Adipocyte (in vitro differentiated cells): ENCODE data around the gene SLC13A4.
A peak's percentile ranks its signal among the peaks of the same experiment; 100 is the strongest.
"Not testable (repeated sequence)": the region's sequence is repeated elsewhere in the genome, so short reads cannot be mapped to it uniquely, and the experiment has no call there.

ENCODE experiments used
- DNase-seq: peaks from one replicate; pipeline ENCODE4 v3.0.0-alpha.2; 2015; ENCODE audit warnings: low read depth
- H3K27me3 ChIP-seq: replicated peaks from 2 replicates; pipeline ENCODE4 v1.7.0; 2013; ENCODE audit warnings: mild to moderate bottlenecking, low read length, moderate library complexity; ENCODE audit not compliant: control insufficient read depth, insufficient read depth
- H3K36me3 ChIP-seq: 2 replicates; pipeline ENCODE4 v1.7.0; 2013; ENCODE audit warnings: low read length, mild to moderate bottlenecking, moderate library complexity; ENCODE audit not compliant: control insufficient read depth, insufficient read depth, severe bottlenecking
- H3K4me1 ChIP-seq: 2 replicates; pipeline ENCODE4 v1.7.0; 2013; ENCODE audit warnings: mild to moderate bottlenecking, low read length, moderate library complexity; ENCODE audit not compliant: control insufficient read depth, insufficient read depth
- H3K4me3 ChIP-seq: 2 replicates; pipeline ENCODE4 v1.7.0; 2013; ENCODE audit warnings: mild to moderate bottlenecking, low read length, moderate library complexity
- H3K9ac ChIP-seq: 2 replicates; pipeline ENCODE4 v1.7.0; 2013; ENCODE audit warnings: mild to moderate bottlenecking, low read length, moderate library complexity
- H3K9me3 ChIP-seq: 2 replicates; pipeline ENCODE4 v1.7.0; 2013; ENCODE audit warnings: mild to moderate bottlenecking, low read length, moderate library complexity; ENCODE audit not compliant: control insufficient read depth

Gene SLC13A4

DNA sequence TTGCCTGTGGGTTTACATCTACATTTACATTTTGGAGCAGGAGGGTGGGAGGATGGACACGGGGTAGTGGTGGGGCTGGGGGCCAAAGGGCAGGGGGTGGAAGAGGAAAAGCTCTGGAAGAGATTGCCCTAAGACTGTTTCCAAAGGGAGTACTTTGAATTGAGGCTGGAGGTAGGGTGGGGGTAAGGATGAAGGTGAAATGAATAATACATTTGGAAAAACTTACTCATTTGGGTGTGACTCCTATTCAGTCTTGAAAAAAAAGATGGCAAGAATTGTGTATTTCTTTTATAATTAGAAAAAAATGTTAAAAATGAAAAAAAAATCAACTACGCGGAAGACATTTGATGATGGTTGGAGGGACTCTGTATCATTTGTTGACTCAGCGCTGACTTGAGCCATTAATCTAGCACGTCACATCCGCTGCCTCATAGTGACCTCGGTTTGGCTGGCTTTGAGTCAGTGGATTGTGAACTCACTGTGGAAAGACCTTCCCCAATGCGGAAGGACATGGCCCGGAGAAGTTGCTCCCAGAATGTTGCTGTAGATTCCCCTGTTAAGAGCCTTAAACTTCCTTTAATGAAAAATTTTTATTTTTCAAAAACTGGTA lies 17.8 kb upstream of the SLC13A4 start:
- Histone ChIP-seq H3K4me1 (peaks cover 64% of the 10 kb centered on the region), H3K36me3 (no peaks in the 10 kb centered on the region), H3K4me3 (peak overlapping the region; percentile 69), H3K9ac (peak overlapping the region; percentile 77), H3K9me3 (no peaks in the 10 kb centered on the region), H3K27me3 (no peaks in the 10 kb centered on the region)
- peak; percentile 95 for DNase-seq

DNA sequence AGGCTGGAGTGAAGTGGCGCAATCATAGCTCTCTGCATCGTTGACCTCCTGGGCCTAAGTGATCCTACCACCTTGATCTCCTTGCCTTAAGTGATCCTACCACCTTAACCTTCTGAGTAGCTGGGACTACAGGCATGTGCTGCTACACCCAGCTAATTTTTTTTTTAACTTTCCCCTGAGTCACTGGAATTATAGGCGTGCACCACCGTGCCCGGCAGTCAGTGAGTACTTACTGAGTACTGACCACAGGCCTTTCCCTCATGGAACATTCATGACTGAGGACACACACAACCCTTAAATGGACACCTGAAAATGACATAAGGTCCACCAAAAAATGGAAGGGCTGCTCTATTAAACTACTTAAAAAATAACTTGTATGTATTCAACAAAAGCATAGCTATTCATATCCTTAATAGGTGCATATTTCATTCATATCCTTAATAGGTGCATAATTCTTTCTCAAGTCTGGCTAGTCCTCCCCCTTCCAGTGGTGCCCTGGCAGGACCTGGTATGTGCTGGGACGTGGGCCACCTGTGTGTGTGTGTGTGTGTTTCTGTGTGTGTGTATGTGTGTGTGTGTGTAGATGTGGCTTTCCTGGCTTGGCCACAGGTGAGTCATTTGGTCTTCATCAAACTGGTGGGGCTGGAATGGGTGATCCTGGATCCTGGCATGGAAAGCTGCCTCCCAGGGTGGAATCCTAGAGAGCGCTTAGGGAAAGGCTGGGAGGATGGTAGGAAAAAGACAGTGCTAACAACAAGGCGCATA lies 17.1 kb upstream of the SLC13A4 start:
- DNase-seq = peak; percentile 76
- Histone ChIP-seq H3K4me3 (peak overlapping the region; percentile 69), H3K36me3 (no peaks in the 10 kb centered on the region), H3K4me1 (peaks cover 64% of the 10 kb centered on the region), H3K9ac (peak overlapping the region; percentile 68), H3K9me3 (no peaks in the 10 kb centered on the region), H3K27me3 (no peaks in the 10 kb centered on the region)

DNA sequence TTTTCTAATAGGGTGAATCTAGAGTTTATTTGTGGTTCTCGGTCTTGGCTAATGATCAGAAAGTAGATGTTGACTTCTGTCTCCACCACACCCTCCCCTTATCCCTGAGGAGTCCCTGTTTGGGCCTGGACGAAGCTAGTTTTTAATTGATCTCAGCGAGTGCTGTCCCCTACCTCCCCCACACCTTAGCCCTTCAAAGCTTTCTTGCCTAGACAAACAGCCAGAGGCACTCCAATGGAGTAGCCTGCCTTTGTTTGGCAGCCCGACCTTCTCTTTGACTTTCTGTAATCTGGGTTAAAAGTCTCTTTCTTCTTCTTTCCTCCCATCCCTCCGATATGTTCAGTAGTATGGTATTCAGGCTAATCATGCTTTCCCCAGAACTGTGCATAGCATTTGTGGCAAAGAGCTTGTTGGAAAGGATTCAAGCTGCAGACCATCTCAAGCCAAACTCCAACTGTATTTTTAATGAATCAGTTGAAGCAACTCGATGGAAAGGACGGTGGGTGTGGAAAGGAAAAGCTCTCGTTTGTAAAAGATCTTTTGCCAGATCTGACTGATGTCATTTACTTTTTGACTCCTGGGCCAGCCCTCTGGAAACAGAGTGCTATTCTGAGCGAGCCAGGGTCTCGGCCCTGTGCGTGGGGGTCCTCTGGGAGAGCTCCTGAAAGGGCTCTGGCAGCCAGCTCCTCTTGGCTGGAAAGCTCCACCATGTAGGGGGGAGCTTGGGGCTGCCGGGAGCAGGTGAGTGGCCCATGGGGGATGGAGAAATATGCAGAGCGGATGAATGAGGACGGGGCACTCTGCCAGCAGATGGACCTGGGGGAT lies 16.1 kb upstream of the SLC13A4 start:
- Histone ChIP-seq H3K4me3 (peak overlapping the region; percentile 68), H3K27me3 (no peaks in the 10 kb centered on the region), H3K36me3 (no peaks in the 10 kb centered on the region), H3K9ac (peak overlapping the region; percentile 68), H3K9me3 (no peaks in the 10 kb centered on the region), H3K4me1 (peaks cover 61% of the 10 kb centered on the region)
- DNase-seq = peak; percentile 67

DNA sequence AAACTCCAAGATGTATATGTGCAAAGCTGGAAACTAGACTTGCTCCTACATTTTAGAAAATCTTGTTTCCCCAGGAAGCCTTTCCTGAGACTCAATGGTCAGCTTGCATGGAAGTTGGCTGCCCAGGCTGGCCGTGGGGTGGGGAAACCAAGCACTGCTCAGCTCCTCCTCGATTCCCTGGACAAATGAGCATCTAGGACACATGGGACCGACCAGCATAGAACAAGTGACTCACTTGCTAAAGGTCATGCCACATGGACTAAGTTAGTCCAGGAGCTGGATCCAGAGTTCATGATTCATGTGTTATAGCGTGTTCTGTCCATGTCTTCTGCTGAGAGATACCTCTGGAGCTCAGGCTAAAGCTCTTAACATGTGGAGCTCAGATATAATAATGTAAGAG lies 14.4 kb upstream of the SLC13A4 start:
- peaks cover 48% of the 10 kb centered on the region for H3K4me1 ChIP-seq
- H3K9ac ChIP-seq = no peak overlapping the region
- no peak overlapping the region for H3K4me3 ChIP-seq
- H3K36me3 ChIP-seq = no peaks in the 10 kb centered on the region
- no peak for DNase-seq
- no peaks in the 10 kb centered on the region for H3K27me3 ChIP-seq
- no peaks in the 10 kb centered on the region for H3K9me3 ChIP-seq

DNA sequence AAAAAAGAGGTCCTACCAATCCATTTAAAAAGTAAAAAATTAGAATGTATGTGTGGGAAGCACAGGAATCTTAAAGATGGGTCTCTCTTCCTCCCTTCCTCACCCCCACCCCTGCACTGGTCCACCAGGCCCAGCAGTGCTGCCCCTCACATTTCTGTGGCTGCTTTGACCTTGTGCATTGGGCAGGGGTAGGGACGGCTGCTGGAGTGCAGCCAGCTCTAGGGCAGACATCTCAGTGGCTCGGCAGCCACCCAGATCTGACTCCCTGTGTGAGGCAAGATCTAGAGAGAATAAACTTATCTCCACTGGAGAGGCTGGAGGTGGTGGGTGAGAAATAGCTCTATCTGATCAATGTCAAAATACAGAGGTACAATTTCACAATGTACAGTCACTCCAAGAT lies 13.9 kb upstream of the SLC13A4 start:
- Histone ChIP-seq H3K4me1 (peaks cover 45% of the 10 kb centered on the region), H3K4me3 (no peak overlapping the region), H3K9me3 (no peaks in the 10 kb centered on the region), H3K9ac (no peak overlapping the region), H3K27me3 (no peaks in the 10 kb centered on the region), H3K36me3 (no peaks in the 10 kb centered on the region)
- no peak for DNase-seq

DNA sequence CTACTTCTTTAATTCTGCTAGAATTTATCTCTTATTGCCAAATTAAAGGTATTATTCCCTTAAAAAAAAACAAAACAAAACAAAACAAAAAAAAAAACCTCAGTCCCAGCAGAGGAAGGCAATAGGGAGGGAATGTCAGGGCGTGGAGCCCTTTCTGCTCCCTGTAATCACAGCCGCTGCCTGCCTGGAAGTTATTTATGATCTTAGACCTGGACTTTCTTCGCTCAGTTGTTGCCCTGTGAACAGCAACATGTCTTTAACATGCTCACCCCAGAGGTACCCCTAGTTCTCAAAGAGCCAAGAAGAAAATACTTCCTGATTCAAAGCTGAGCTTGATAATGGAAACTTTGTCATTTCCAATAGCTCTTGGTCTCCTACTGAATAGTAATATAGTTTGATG lies 12.9 kb upstream of the SLC13A4 start:
- Histone ChIP-seq H3K4me3 (no peak overlapping the region), H3K9ac (no peak overlapping the region), H3K4me1 (peaks cover 40% of the 10 kb centered on the region), H3K36me3 (peaks cover 7% of the 10 kb centered on the region), H3K9me3 (no peaks in the 10 kb centered on the region), H3K27me3 (no peaks in the 10 kb centered on the region)
- DNase-seq = no peak

DNA sequence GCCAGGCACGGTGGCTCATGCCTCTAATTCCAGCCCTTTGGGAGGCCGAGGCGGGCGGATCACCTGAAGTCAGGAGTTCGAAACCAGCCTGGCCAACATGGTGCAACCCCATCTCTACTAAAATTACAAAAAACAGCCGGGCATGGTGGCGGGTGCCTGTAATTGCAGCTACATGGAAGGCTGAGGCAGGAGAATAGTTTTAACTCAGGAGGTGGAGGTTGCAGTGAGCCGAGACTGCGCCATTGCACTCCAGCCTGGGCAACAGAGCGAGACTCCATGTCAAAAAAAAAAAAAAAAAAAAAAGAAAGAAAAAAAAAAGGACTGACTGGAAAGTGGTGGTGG lies 9.3 kb upstream of the SLC13A4 start:
- H3K4me1 ChIP-seq, H3K9me3 ChIP-seq, H3K27me3 ChIP-seq, H3K9ac ChIP-seq, H3K4me3 ChIP-seq, DNase-seq: not testable (repeated sequence)
- peaks cover 24% of the 10 kb centered on the region for H3K36me3 ChIP-seq

DNA sequence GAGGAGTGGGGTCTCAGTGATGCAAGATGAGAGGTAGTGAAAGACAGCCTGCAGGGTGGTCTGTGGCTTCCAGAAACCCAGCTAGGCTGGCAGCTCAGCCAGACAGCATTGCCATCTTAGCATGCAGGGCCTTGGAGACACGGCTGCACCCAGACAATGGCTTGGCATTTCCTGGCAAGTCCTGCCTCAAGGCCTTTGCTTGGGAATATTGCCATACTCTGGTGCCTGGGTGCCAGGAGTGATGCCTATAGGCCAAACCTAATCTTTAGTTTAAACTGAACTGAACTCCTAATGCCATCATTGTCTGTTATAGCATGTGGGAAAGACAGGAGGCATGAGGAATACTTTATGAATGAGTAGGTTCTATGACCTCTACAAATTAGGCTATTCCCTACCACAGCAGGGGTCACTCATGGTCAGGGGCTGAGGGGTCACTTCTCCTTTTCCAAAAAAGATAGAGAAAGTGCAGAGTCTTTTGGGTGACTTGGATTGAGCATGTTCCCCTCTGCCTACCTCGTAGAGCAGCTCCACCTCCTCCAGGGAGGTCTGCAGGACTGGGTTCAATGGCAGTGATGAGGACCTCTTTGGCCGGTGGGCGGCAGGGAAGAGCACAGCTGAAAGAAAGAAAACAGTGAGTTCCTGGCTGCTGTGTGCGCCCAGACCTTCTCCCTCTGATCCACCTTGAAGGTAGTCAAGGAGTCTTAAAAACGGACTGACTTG lies 8.8 kb upstream of the SLC13A4 start:
- Histone ChIP-seq H3K4me1 (peaks cover 3% of the 10 kb centered on the region), H3K9ac (no peak overlapping the region), H3K36me3 (peaks cover 24% of the 10 kb centered on the region), H3K27me3 (no peaks in the 10 kb centered on the region), H3K4me3 (no peak overlapping the region), H3K9me3 (no peaks in the 10 kb centered on the region)
- no peak for DNase-seq

DNA sequence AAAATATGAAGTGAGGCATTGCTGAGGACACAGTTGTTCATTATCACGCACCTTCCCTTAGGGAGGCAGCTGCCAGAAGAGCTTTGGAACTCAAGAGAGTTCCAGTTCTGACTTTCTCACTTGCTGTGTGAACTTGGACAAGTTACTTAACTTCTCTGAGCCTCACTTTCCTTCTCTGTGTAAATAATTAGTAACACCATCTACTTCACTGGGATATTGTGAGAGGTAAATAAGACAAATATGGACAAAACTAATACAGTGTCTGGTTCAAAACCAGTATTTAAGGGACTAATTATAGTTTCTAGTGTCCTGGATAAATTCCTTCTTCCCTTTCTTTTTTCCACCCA lies 6.3 kb upstream of the SLC13A4 start:
- Histone ChIP-seq H3K9me3 (no peaks in the 10 kb centered on the region), H3K27me3 (no peaks in the 10 kb centered on the region), H3K4me3 (no peak overlapping the region), H3K36me3 (peaks cover 24% of the 10 kb centered on the region), H3K4me1 (no peaks in the 10 kb centered on the region), H3K9ac (no peak overlapping the region)
- no peak for DNase-seq

DNA sequence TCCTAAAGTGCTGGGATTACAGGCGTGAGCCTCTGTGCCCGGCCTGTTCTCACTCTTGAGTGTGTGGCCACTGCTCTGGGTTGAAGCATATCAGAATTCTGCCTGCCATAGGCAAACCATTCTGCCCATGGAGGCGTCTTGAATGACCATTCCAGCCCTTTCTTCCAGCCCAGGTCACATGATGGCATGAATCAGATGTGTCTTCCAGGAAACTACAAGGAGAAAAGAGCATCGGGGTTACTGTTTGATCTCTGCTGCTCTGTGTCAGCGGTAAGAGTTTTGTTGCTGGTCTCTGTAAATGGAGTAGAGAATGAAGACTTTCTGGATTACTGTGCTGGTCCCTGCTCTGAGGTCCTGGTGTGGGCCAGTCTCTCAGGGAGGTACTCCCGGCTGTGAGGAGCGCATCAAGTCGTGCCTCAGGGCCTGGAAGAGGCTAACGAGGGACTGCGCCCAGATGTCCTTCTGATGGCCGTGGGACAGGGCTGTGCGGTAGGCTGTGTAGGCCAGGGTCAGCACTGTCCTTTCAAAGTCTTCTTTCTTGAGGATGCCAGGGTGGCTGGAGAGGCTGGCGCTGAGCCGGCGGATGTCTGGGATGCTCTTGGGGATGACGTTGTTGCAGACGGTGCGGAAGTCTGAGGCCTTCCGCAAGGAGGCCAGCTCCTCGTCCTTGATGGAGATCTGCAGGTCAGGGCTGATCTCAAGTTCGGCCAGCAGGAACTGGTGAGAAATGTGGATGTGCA lies 5.8 kb upstream of the SLC13A4 start:
- Histone ChIP-seq H3K4me1 (no peaks in the 10 kb centered on the region), H3K9ac (no peak overlapping the region), H3K9me3 (no peaks in the 10 kb centered on the region), H3K27me3 (no peaks in the 10 kb centered on the region), H3K36me3 (peaks cover 24% of the 10 kb centered on the region), H3K4me3 (no peak overlapping the region)
- no peak for DNase-seq
